Prostate gland (tissue), 2 donors: ENCODE results near the gene LRRC2. TPM values are rescaled to one million over a fixed set of nuclear protein-coding genes. Genes with fewer than 3 reads are reported as not detected.

ENCODE experiments used
- DNase-seq: peaks from one replicate; pipeline ENCODE4 v3.0.0-alpha.2; 2019; ENCODE audit warnings: low spot score
- H3K27ac ChIP-seq, 2 donors: fragments of 200-600 bp; sonication (generic); 2 replicates each; pipeline ENCODE4 v1.5.1; 2017 to 2019
- H3K27me3 ChIP-seq: fragments of 200-600 bp; sonication (generic); replicated peaks from 2 replicates; pipeline ENCODE4 v1.5.1; 2019; ENCODE audit not compliant: insufficient read depth
- H3K36me3 ChIP-seq, 2 donors: fragments of 200-600 bp; sonication (generic); 1 replicate in 1 of 2; 2 replicates in 1 of 2; pipeline versions ENCODE4 v1.5.1 to v1.8.1; 2017 to 2019
- H3K4me1 ChIP-seq: fragments of 200-600 bp; sonication (generic); replicated peaks from 2 replicates; pipeline ENCODE4 v1.5.1; 2019
- H3K4me3 ChIP-seq, 2 donors: fragments of 200-600 bp; sonication (generic); 2 replicates each; pipeline ENCODE4 v1.5.1; 2017 to 2019
- H3K9me3 ChIP-seq: fragments of 200-600 bp; sonication (generic); 2 replicates; pipeline ENCODE4 v1.5.1; 2017
- CTCF ChIP-seq, 4 experiments: fragments of 200-600 bp in 2 of 4; fragments of 450-650 bp in 2 of 4; sonication (generic) in 2 of 4; IDR thresholded peaks; 1 replicate in 3 of 4; 2 replicates in 1 of 4; pipeline ENCODE4 v1.5.1; 2016 to 2019; ENCODE audit warnings: antibody characterized with exemption in 4 of 4, mild to moderate bottlenecking in 2 of 4, moderate library complexity in 2 of 4
- POLR2A ChIP-seq: fragments of 450-650 bp; IDR thresholded peaks from one replicate; pipeline ENCODE4 v1.6.1; 2016; ENCODE audit warnings: antibody characterized with exemption, mild to moderate bottlenecking
- POLR2AphosphoS5 ChIP-seq: sonication (generic); formaldehyde crosslinking; IDR thresholded peaks from one replicate; pipeline ENCODE4 v1.6.1; 2017; ENCODE audit warnings: antibody characterized with exemption
- WGBS: methylation state at CpG from one replicate; pipeline ENCODE4 v1.1.5; 2018; 5-methylcytosine and 5-hydroxymethylcytosine counted together
- intact Hi-C: fragments of 100-400 bp; cut with DNase I; formaldehyde crosslinking; loops from one replicate; pipeline ENCODE4 v1.14.2; 2022
- total RNA-seq, 2 donors: library from RNA; depleted of rRNA; stranded (reverse); fragments of >200 nt; gene quantifications; one replicate each; pipeline ENCODE4 v1.1.0, GENCODE V29; 2016

The LRRC2 gene
- total RNA-seq, 2 donors from 2014 or later, result 0.45 to 1.6 TPM

GRCh38 chr3:46478341-46478740 is 87.8 kb downstream of the LRRC2 start:
- no peaks in the 10 kb centered on the region for H3K27me3 ChIP-seq
- no peak for DNase-seq
- no peak overlapping the region for H3K27ac ChIP-seq
- H3K9me3 ChIP-seq, result no peaks in the 10 kb centered on the region
- H3K4me1 ChIP-seq, result no peaks in the 10 kb centered on the region
- H3K4me3 ChIP-seq, result no peak overlapping the region
- WGBS, result 86% methylated on average over 5 of the region's 5 CpGs
- intact Hi-C loops, result no loop called here
- TF ChIP-seq POLR2A (no peak), POLR2AphosphoS5 (no peak), CTCF (IDR thresholded peaks at IDR 0.05) (no peak)
- H3K36me3 ChIP-seq, result no peaks in the 10 kb centered on the region

- DNase-seq, result no peak
- Histone ChIP-seq H3K9me3 (no peaks in the 10 kb centered on the region), H3K4me3 (no peak overlapping the region), H3K27ac (no peak overlapping the region), H3K27me3 (no peaks in the 10 kb centered on the region), H3K4me1 (no peaks in the 10 kb centered on the region), H3K36me3 (no peaks in the 10 kb centered on the region)
- intact Hi-C loops, result no loop called here
- WGBS, result 87% methylated on average over 6 of the region's 6 CpGs
- TF ChIP-seq POLR2A (no peak), CTCF (IDR thresholded peaks at IDR 0.05) (no peak), POLR2AphosphoS5 (no peak)
These were observed 88.3 kb downstream of the LRRC2 start for GRCh38 chr3:46477756-46478155.

- 89% methylated on average over 4 of the region's 4 CpGs for WGBS
- TF ChIP-seq CTCF (IDR thresholded peaks at IDR 0.05) (no peak), POLR2A (no peak), POLR2AphosphoS5 (no peak)
- no peaks in the 10 kb centered on the region for H3K9me3 ChIP-seq
- no peaks in the 10 kb centered on the region for H3K4me1 ChIP-seq
- H3K27ac ChIP-seq, result no peak overlapping the region
- H3K36me3 ChIP-seq, result no peaks in the 10 kb centered on the region
- no peak for DNase-seq
- H3K4me3 ChIP-seq, result no peak overlapping the region
- H3K27me3 ChIP-seq, result no peaks in the 10 kb centered on the region
- intact Hi-C loops, result no loop called here
These were observed 89.0 kb downstream of the LRRC2 start for GRCh38 chr3:46477145-46477544.

GRCh38 chr3:46472736-46473135 is 93.4 kb downstream of the LRRC2 start:
- Histone ChIP-seq H3K36me3 (no peaks in the 10 kb centered on the region), H3K27me3 (no peaks in the 10 kb centered on the region), H3K4me3 (no peak overlapping the region), H3K9me3 (no peaks in the 10 kb centered on the region), H3K27ac (no peak overlapping the region), H3K4me1 (no peaks in the 10 kb centered on the region)
- 90% methylated on average over 2 of the region's 2 CpGs for WGBS
- no peak for TF ChIP-seq CTCF (IDR thresholded peaks at IDR 0.05)
- TF ChIP-seq POLR2A, result no peak
- no peak for TF ChIP-seq POLR2AphosphoS5
- intact Hi-C loops, result no loop called here
- DNase-seq, result no peak

GRCh38 chr3:46471371-46471914 is 94.7 kb downstream of the LRRC2 start:
- 97% methylated on average over 5 of the region's 5 CpGs for WGBS
- H3K9me3 ChIP-seq, result no peaks in the 10 kb centered on the region
- TF ChIP-seq POLR2A (no peak), POLR2AphosphoS5 (no peak), CTCF (IDR thresholded peaks at IDR 0.05) (no peak)

More at GRCh38 chr3:46471371-46471914, 94.7 kb downstream of the LRRC2 start:
- H3K36me3 ChIP-seq, result no peaks in the 10 kb centered on the region
- intact Hi-C loops, result no loop called here
- no peaks in the 10 kb centered on the region for H3K4me1 ChIP-seq
- no peaks in the 10 kb centered on the region for H3K27me3 ChIP-seq
- DNase-seq, result no peak
- no peak overlapping the region for H3K4me3 ChIP-seq
- no peak overlapping the region for H3K27ac ChIP-seq
